ENCODE measurements around the gene FAM83B. TPM values are rescaled to one million over a fixed set of nuclear protein-coding genes. Genes with fewer than 3 reads are reported as not detected.

Gene FAM83B
- total and polyA plus RNA-seq, 2 of the 13 experiments (the other 11 are each of a cell fraction or from before 2014, with no cell fraction given) = not detected

- Histone ChIP-seq H3K79me2 (ENCODE audit: insufficient read depth, low read length) (no peaks in the 10 kb centered on the region), H3K27ac (ENCODE audit: extremely low read length, insufficient read depth, low read length) (no peak overlapping the region), H3K9ac (ENCODE audit: insufficient read depth, low read depth, low read length) (no peak overlapping the region), H3K9me3 (ENCODE audit: low read length) (no peaks in the 10 kb centered on the region), H3K4me2 (ENCODE audit: low read depth, low read length) (no peak overlapping the region), H3K4me1 (ENCODE audit: insufficient read depth, low read length) (no peaks in the 10 kb centered on the region), H4K20me1 (ENCODE audit: insufficient read depth, low read length) (no peaks in the 10 kb centered on the region; the same call in 1 of the 2 replicates), H3K27me3 (ENCODE audit: control insufficient read depth in 1 of 2, insufficient read depth in 2 of 2, low read length in 2 of 2) (no peaks in the 10 kb centered on the region), H3K4me3 (replicated peaks in 1 of 3; ENCODE audit: insufficient read depth in 1 of 3, low read depth in 2 of 3, low read length in 3 of 3) (no peak overlapping the region), H2AFZ (ENCODE audit: low read length) (no peak overlapping the region), H3K36me3 (replicated peaks in 1 of 2; ENCODE audit: control insufficient read depth in 1 of 2, insufficient read depth in 2 of 2, low read length in 2 of 2) (no peaks in the 10 kb centered on the region)
- in situ Hi-C loops (cut with HindIII; ENCODE audit: extremely low pct_ligation_motif_present, low pct_unique_long_range_greater_than_20kb) = loop anchor here (5.0 kb wide), 1 partner anchor 190 kb away; no protein-coding TSS in a partner anchor
- no TSS peak for BruUV-seq (replicated peaks)
- no peak for FAIRE-seq
- DNase-seq (ENCODE audit: low spot score) = no peak
- TF ChIP-seq GATA4 (IDR thresholded peaks at IDR 0.05; ENCODE audit: borderline replicate concordance, low read depth) (no peak), ZNF576 (CRISPR knock-in tag; IDR thresholded peaks at IDR 0.05) (no peak), CC2D1A (CRISPR knock-in tag; IDR thresholded peaks at IDR 0.05) (no peak), PAXIP1 (CRISPR knock-in tag; conservative IDR thresholded peaks at IDR 0.05) (no peak), ZNF224 (CRISPR knock-in tag; IDR thresholded peaks at IDR 0.05) (no peak), ZNF761 (CRISPR knock-in tag; conservative IDR thresholded peaks at IDR 0.05) (no peak), CREB1 (IDR thresholded peaks at IDR 0.05) (no peak), CREB1 (CRISPR knock-in tag; IDR thresholded peaks at IDR 0.05) (no peak), ZEB1 (IDR thresholded peaks at IDR 0.05; ENCODE audit: insufficient replicate concordance, low read depth) (no peak), ZNF496 (CRISPR knock-in tag; IDR thresholded peaks at IDR 0.05; ENCODE audit: insufficient replicate concordance) (no peak), ZNF335 (CRISPR knock-in tag; IDR thresholded peaks at IDR 0.05) (no peak), ETV5 (CRISPR knock-in tag; IDR thresholded peaks at IDR 0.05; ENCODE audit: borderline replicate concordance) (no peak), ZNF589 (CRISPR knock-in tag; conservative IDR thresholded peaks at IDR 0.05) (no peak), IKZF4 (CRISPR knock-in tag; IDR thresholded peaks at IDR 0.05; ENCODE audit: borderline replicate concordance, low read depth, not compliant biosample characterization) (no peak), BORCS8-MEF2B (CRISPR knock-in tag; IDR thresholded peaks at IDR 0.05) (no peak)
- ChIA-PET CTCF (ENCODE audit: low intra/inter-chr PET ratio, low total read pairs) (no interaction called here), POLR2A (no interaction called here)
- intact Hi-C loops (cut with micrococcal nuclease; ENCODE audit: unreplicated experiment) = no loop called here
- no peak for ATAC-seq
These were observed 30.3 kb downstream of the FAM83B start for GRCh38 chr6:54876871-54877270.

Data from HepG2 (cell line).